ENCODE measurements around the gene ANK3. TPM values are rescaled to one million over a fixed set of nuclear protein-coding genes. Genes with fewer than 3 reads are reported as not detected.

Gene ANK3
- total RNA-seq, 1 experiment from 2014 or later = 7.0 TPM

DNA sequence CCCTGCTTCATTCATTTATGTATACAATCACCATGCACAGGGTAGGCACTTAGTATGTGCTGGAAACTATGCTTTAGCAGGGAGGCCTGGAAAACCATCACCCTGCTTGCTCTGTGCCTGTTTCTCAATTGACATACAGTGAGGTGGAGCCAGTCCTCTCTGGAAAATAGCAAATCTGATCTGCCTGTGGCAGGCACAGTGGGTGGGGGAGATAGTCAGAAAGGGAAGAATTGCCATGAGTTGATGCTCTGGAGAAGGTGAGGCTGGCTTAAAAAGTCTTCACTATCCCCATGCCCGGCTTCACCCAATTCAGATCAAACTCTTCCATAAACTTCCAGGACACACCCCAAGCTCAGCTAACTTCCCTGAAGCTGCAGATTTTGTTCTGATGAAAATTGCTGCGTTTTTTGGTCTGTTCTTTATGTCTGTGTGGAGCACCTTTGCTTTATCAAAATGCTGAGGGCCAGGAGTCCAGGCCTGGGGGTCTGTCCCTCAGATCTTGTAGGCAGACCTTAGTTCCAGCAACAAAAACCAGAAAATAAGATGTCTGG is 84.8 kb downstream of the ANK3 start:
- no peak overlapping the region for H2AFZ ChIP-seq (ENCODE audit: low read length)
- H3K79me2 ChIP-seq (ENCODE audit: low read length) = no peaks in the 10 kb centered on the region
- H3K9me2 ChIP-seq (replicated peaks; ENCODE audit: insufficient read depth, low read length) = no peaks in the 10 kb centered on the region
- no peaks in the 10 kb centered on the region for H4K20me1 ChIP-seq (ENCODE audit: insufficient read depth, low read depth, low read length)
- H3K27me3 ChIP-seq (ENCODE audit: low read length) = no peaks in the 10 kb centered on the region
- no peak overlapping the region for H3K9ac ChIP-seq (ENCODE audit: low read length)
- H3K27ac ChIP-seq (ENCODE audit: low read length) = no peak overlapping the region
- H3K4me1 ChIP-seq (ENCODE audit: low read length) = no peaks in the 10 kb centered on the region
- no peak overlapping the region for H3K4me3 ChIP-seq (ENCODE audit: low read length)
- no peak for DNase-seq
- no peaks in the 10 kb centered on the region for H3K36me3 ChIP-seq (ENCODE audit: insufficient read depth, low read length)
- H3K9me3 ChIP-seq (ENCODE audit: low read length) = no peaks in the 10 kb centered on the region
- H3K4me2 ChIP-seq (ENCODE audit: low read depth, low read length, poor library complexity, severe bottlenecking) = no peak overlapping the region

DNA sequence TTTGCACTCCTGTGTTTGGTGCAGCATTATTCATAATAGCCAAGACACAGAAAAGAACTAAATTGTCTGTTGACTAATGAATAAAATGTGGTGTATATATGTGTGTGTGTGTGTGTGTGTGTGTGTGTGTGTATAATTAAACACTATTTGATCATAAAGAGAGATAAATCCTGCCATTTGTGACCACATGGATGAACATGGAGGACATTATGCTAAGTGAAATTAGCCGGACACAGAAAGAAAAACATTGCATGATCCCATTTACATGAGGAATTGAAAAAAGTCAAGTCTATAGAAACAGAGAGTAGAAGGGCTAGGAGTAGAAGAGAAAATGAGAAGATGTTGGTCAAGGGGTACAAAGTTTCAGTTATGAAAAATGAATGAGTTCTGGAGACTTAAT is 85.9 kb downstream of the ANK3 start:
- Histone ChIP-seq H3K4me3 (ENCODE audit: low read length) (no peak overlapping the region), H3K9me3 (ENCODE audit: low read length) (no peaks in the 10 kb centered on the region), H2AFZ (ENCODE audit: low read length) (no peak overlapping the region), H3K4me1 (ENCODE audit: low read length) (no peaks in the 10 kb centered on the region), H3K9me2 (replicated peaks; ENCODE audit: insufficient read depth, low read length) (no peaks in the 10 kb centered on the region), H3K36me3 (ENCODE audit: insufficient read depth, low read length) (no peaks in the 10 kb centered on the region), H3K9ac (ENCODE audit: low read length) (no peak overlapping the region), H3K79me2 (ENCODE audit: low read length) (no peaks in the 10 kb centered on the region), H3K4me2 (ENCODE audit: low read depth, low read length, poor library complexity, severe bottlenecking) (no peak overlapping the region), H3K27me3 (ENCODE audit: low read length) (no peaks in the 10 kb centered on the region), H3K27ac (ENCODE audit: low read length) (no peak overlapping the region), H4K20me1 (ENCODE audit: insufficient read depth, low read depth, low read length) (no peaks in the 10 kb centered on the region)
- DNase-seq = no peak

DNA sequence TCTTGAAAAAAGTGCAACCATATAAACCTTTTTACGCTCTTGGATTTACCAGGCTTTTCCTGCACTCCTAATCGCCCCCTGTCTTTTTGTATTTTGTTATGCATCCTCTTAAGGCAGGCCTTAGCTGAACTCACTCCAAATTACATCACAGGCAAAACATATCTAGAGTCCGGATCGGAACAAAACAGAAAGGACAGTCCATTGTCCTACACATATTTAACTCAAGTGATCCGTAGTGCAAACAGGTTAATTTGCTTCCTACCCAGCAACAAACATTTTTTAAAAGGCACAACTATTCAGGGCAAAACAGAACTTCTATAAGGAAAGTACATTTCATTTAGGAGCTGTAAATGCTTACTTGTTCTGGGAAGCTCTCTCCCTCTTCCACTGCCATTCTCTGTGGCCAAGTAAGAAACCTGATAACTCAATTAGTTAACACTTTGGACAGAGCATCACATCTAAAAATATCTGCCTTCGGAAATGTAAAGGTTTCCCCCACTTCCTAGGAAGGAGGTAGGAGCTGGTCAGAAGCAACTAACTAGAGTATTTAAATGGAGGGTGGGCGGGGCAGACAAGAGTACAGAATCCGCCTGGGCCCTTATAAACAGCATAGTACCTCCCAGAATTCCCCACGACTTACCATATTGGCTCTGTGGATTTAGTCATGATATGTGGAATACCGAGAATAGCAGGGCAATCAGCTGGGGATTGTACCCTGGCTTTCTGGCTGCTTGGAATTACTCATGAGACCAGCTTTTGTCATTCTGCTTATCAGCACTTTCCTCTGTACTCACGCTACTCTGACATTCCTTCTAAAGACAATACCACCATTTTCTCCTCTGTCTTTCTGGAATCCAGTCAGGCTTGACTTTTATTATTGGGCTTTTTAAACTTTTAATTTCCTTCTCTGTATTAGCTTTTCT is 89.5 kb downstream of the ANK3 start:
- Histone ChIP-seq H3K9me2 (replicated peaks; ENCODE audit: insufficient read depth, low read length) (no peaks in the 10 kb centered on the region), H3K9ac (ENCODE audit: low read length) (no peak overlapping the region), H3K79me2 (ENCODE audit: low read length) (no peaks in the 10 kb centered on the region), H3K4me3 (ENCODE audit: low read length) (no peak overlapping the region), H3K27me3 (ENCODE audit: low read length) (no peaks in the 10 kb centered on the region), H4K20me1 (ENCODE audit: insufficient read depth, low read depth, low read length) (no peaks in the 10 kb centered on the region), H3K4me2 (ENCODE audit: low read depth, low read length, poor library complexity, severe bottlenecking) (no peak overlapping the region), H3K9me3 (ENCODE audit: low read length) (no peaks in the 10 kb centered on the region), H3K36me3 (ENCODE audit: insufficient read depth, low read length) (no peaks in the 10 kb centered on the region), H3K27ac (ENCODE audit: low read length) (no peak overlapping the region), H2AFZ (ENCODE audit: low read length) (no peak overlapping the region), H3K4me1 (ENCODE audit: low read length) (no peaks in the 10 kb centered on the region)
- no peak for DNase-seq

DNA sequence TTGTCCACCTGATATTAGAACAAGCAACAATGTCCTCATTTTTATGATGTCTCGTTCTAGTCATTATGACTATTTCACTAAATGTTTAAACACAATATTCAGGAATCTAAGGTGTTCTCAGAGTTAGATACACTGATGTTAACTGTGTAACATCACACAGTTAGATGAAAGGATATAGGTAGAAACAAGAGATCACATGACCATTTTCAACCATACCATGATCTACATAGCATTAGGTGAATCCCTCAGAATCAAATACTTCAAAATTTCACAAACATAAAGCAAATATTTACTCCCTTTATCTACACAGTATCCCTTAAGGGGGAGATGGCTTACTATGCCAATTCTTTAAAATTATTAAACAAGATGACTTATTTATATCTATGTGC is 90.3 kb downstream of the ANK3 start:
- no peaks in the 10 kb centered on the region for H3K36me3 ChIP-seq (ENCODE audit: insufficient read depth, low read length)
- no peak overlapping the region for H3K4me2 ChIP-seq (ENCODE audit: low read depth, low read length, poor library complexity, severe bottlenecking)
- H3K9ac ChIP-seq (ENCODE audit: low read length) = no peak overlapping the region
- no peak overlapping the region for H3K27ac ChIP-seq (ENCODE audit: low read length)
- H3K4me1 ChIP-seq (ENCODE audit: low read length) = no peaks in the 10 kb centered on the region
- H3K27me3 ChIP-seq (ENCODE audit: low read length) = no peaks in the 10 kb centered on the region
- H4K20me1 ChIP-seq (ENCODE audit: insufficient read depth, low read depth, low read length) = no peaks in the 10 kb centered on the region
- H3K4me3 ChIP-seq (ENCODE audit: low read length) = no peak overlapping the region
- H3K9me3 ChIP-seq (ENCODE audit: low read length) = no peaks in the 10 kb centered on the region
- H3K9me2 ChIP-seq (replicated peaks; ENCODE audit: insufficient read depth, low read length) = no peaks in the 10 kb centered on the region
- H3K79me2 ChIP-seq (ENCODE audit: low read length) = no peaks in the 10 kb centered on the region
- H2AFZ ChIP-seq (ENCODE audit: low read length) = no peak overlapping the region
- no peak for DNase-seq

DNA sequence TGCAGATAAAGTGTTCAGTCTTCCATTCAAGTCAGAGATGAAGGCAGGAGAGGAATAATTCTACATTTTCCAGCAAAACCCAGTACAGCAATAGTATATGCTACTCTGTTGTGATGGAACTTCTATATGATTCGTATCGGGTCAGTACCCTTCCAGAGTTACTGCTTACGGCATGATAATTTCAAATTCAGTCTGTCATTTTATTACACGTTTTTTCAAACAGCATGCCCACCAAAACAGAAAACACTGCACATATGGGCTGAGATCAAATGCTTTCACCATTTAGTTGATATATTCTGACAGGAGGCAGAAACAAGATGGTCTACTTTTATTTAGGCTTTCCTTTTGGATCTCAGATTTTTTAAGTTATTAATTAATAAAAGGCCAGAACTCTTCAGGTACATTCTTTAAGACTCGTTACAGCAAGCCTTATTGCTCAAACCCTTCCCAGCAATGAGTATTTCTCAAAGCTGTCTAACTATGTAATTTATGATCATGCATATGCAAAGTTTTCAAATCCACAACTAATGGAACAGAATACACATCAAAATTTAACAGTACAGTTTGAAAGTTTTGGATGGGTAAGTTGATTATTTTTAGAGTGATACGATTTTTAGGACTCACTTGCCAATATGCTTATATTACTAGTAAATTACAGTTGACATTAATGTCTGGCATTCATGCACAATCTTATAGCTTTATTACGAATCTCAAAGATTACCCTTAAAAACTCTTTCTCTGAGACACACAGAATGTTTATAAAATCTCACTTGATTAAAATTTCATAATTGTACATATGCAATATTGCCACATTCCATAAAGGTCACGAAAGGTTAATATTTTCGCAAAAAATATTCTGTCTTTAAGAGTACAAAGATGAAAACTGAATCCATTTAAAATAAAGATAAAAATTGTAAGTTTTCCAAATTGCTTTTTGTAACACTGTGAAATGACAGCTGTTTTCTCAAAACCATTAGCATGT is 91.0 kb downstream of the ANK3 start:
- Histone ChIP-seq H3K36me3 (ENCODE audit: insufficient read depth, low read length) (no peaks in the 10 kb centered on the region), H3K9ac (ENCODE audit: low read length) (no peak overlapping the region), H3K27ac (ENCODE audit: low read length) (no peak overlapping the region), H2AFZ (ENCODE audit: low read length) (no peak overlapping the region), H3K4me2 (ENCODE audit: low read depth, low read length, poor library complexity, severe bottlenecking) (no peak overlapping the region), H3K4me1 (ENCODE audit: low read length) (no peaks in the 10 kb centered on the region), H4K20me1 (ENCODE audit: insufficient read depth, low read depth, low read length) (no peaks in the 10 kb centered on the region), H3K79me2 (ENCODE audit: low read length) (no peaks in the 10 kb centered on the region), H3K4me3 (ENCODE audit: low read length) (no peak overlapping the region), H3K27me3 (ENCODE audit: low read length) (no peaks in the 10 kb centered on the region), H3K9me2 (replicated peaks; ENCODE audit: insufficient read depth, low read length) (no peaks in the 10 kb centered on the region), H3K9me3 (ENCODE audit: low read length) (no peaks in the 10 kb centered on the region)
- DNase-seq = no peak

DNA sequence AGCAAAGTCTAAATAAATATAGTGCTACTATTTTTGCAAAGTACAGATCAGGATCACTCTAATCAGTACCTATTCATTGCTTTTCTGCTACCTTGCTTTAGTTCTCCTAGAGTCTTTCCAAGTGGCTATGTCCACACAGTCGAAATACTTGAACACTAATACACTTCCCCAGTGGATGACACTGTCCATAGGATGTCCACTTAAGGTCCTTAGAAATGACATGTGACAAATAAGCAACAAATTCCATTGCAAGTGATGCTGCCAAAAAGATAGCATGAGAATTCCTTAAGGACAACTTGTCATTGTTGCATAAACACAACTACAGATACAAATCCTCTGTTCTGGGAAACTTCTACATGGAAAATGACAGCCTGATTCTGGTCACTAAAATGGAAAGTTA is 93.6 kb downstream of the ANK3 start:
- Histone ChIP-seq H3K4me3 (ENCODE audit: low read length) (no peak overlapping the region), H3K9me2 (replicated peaks; ENCODE audit: insufficient read depth, low read length) (no peaks in the 10 kb centered on the region), H2AFZ (ENCODE audit: low read length) (no peak overlapping the region), H3K9me3 (ENCODE audit: low read length) (no peaks in the 10 kb centered on the region), H3K4me1 (ENCODE audit: low read length) (no peaks in the 10 kb centered on the region), H3K27me3 (ENCODE audit: low read length) (no peaks in the 10 kb centered on the region), H3K27ac (ENCODE audit: low read length) (no peak overlapping the region), H3K36me3 (ENCODE audit: insufficient read depth, low read length) (no peaks in the 10 kb centered on the region), H4K20me1 (ENCODE audit: insufficient read depth, low read depth, low read length) (no peaks in the 10 kb centered on the region), H3K79me2 (ENCODE audit: low read length) (no peaks in the 10 kb centered on the region), H3K4me2 (ENCODE audit: low read depth, low read length, poor library complexity, severe bottlenecking) (no peak overlapping the region), H3K9ac (ENCODE audit: low read length) (no peak overlapping the region)
- no peak for DNase-seq

DNA sequence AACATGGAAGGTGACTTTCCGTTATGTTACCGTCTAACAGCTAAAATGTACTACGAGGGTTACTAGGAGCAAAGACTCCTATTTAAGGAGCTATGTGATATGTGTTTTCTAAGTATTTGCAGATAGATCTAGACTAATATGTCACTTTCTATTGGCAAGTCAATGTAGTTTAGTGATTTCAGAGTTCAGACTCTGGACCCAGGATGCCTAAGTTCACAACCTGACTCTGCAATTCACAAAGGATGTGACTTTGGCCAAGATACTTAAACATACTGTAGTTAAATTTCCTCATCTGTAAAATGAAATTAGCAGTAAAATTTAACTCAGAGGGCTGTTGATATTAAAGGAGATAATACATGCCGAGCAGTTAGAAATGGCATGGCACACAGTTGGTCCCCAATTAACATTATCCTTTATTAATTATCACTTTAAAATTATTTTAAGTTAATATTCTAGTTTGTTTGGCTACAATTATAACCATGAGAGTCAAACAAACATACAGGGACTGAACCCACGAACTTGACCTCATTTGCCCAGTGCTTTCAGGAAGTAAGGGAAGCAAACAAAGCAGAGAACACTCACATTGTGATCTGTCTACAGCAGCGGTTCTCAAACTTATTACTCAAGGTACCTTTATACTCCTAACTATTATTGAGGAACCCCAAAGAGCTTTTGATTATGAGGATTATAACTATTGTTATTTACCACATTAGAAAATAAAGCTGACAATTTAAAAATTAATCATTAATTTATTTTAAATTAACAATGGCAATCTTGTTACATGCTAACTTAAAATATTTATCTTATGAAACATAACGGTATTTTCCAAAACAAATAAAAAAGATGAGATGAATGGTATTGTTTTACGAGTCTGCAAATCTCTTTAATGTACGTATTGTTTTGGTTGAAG is 94.4 kb downstream of the ANK3 start:
- no peak for DNase-seq
- Histone ChIP-seq H3K4me2 (ENCODE audit: low read depth, low read length, poor library complexity, severe bottlenecking) (no peak overlapping the region), H3K9ac (ENCODE audit: low read length) (no peak overlapping the region)

More for the DNA sequence above, 94.4 kb downstream of the ANK3 start:
- H3K27me3 ChIP-seq (ENCODE audit: low read length) = no peaks in the 10 kb centered on the region
- no peaks in the 10 kb centered on the region for H3K9me3 ChIP-seq (ENCODE audit: low read length)
- H3K9me2 ChIP-seq (replicated peaks; ENCODE audit: insufficient read depth, low read length) = no peaks in the 10 kb centered on the region
- no peak overlapping the region for H3K4me3 ChIP-seq (ENCODE audit: low read length)
- no peaks in the 10 kb centered on the region for H3K79me2 ChIP-seq (ENCODE audit: low read length)
- no peaks in the 10 kb centered on the region for H3K36me3 ChIP-seq (ENCODE audit: insufficient read depth, low read length)
- no peaks in the 10 kb centered on the region for H4K20me1 ChIP-seq (ENCODE audit: insufficient read depth, low read depth, low read length)
- no peak overlapping the region for H3K27ac ChIP-seq (ENCODE audit: low read length)
- H2AFZ ChIP-seq (ENCODE audit: low read length) = no peak overlapping the region
- no peaks in the 10 kb centered on the region for H3K4me1 ChIP-seq (ENCODE audit: low read length)

Measured in Karpas-422 (cell line).